ENCODE measurements around the gene CORO2A. TPM values are rescaled to one million over a fixed set of nuclear protein-coding genes. Genes with fewer than 3 reads are reported as not detected.
A peak's percentile ranks its signal among the peaks of the same experiment; 100 is the strongest.

Gene CORO2A
- total and polyA plus RNA-seq, 2 of the 4 experiments (the other 2 are of a cell fraction): 1.9 to 2.2 TPM

DNA sequence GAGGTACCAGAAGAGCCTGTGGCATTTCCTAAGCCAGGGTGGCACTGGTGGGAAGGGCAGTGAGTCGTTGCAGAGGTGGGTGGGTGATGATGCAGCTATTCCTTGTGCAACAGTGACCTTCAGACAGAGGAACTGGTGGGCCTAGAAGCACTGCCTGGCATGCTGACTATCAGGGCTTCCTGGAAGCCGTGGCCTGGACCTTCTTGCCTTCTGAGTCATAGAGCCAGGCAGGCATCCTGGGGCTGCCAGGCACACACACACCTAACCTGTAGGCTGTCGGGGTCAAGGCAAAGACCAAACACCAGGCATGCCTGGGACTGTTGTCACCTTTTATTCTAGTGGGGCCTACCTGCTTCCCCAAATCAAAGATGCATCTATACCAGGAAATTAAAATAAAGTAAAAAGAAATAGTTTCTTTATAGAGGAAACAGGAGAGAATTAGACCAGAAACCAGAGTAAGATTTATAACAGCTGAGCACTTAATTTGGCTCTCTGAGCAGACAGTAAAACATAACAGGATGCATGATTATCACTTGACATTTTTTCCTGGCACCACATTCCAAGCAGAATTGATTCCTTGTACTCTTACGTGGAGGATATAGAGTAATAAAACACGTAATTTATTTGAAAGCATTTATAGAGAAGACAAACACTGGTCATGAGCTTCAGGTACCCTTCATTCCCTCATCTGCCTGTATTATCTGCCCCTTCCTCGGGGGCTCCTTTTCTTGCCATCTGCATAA lies 110.8 kb downstream of the CORO2A start (continued):
- TF ChIP-seq MAFK (IDR thresholded peaks at IDR 0.05; ENCODE audit: low read depth, low read length): no peak

DNA sequence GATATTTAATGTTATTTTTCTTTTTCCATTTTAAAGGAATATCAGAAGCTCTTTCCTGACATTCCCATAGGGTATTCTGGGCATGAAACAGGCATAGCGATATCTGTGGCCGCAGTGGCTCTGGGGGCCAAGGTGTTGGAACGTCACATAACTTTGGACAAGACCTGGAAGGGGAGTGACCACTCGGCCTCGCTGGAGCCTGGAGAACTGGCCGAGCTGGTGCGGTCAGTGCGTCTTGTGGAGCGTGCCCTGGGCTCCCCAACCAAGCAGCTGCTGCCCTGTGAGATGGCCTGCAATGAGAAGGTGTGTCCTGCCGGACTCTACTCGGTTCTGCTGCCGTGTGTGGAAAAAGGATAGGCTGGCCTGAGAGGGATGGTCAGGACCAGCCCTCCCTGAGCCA lies 111.7 kb downstream of the CORO2A start:
- Histone ChIP-seq H4K8ac (ENCODE audit: low read depth in 2 of 2, low read length in 2 of 2) (peak overlapping the region; percentile 16 to 47; a peak in 1 of 4 replicates), H3K79me1 (ENCODE audit: low read depth in 1 of 2, low read length in 2 of 2) (peaks cover 18 to 39% of the 10 kb centered on the region in 2 experiments), H2AK9ac (replicated peaks; ENCODE audit: low read depth, low read length, poor library complexity) (no peak overlapping the region), H2BK5ac (ENCODE audit: low read depth, low read length, poor library complexity, severe bottlenecking) (peak overlapping the region; percentile 81), H2AFZ (replicated peaks; ENCODE audit: low read length, poor library complexity) (peak overlapping the region; percentile 48), H3K9ac (ENCODE audit: low read depth, low read length) (0 out of 2 replicates have a peak overlapping the region, but pooled peaks have one; percentile 41), H2BK20ac (ENCODE audit: low read depth, low read length) (no peak overlapping the region; the same call in 1 of the 2 replicates), H3K4ac (ENCODE audit: low read depth, low read length) (peak overlapping the region; percentile 75), H3K4me2 (ENCODE audit: low read depth, low read length) (no peak overlapping the region), H3K27ac (ENCODE audit: insufficient read depth, low read length) (peak overlapping the region; percentile 73; the same call in 1 of the 2 replicates), H3K27me3 (ENCODE audit: control insufficient read depth, insufficient read depth, low read length) (no peaks in the 10 kb centered on the region), H3K4me3 (ENCODE audit: insufficient read depth, low read depth, low read length) (no peak overlapping the region), H4K91ac (ENCODE audit: insufficient read depth, low read depth, low read length) (peak overlapping the region; percentile 28), H2AK5ac (ENCODE audit: low read depth, low read length) (peak overlapping the region; percentile 12), H2BK120ac (ENCODE audit: low read depth, low read length) (no peak overlapping the region), H4K20me1 (ENCODE audit: insufficient read depth, low read length) (0 out of 2 replicates have a peak, but pooled peaks cover 7% of the 10 kb centered on the region), H3K56ac (ENCODE audit: extremely low read depth, insufficient read depth, low read length) (no peak overlapping the region), H3K23ac (ENCODE audit: low read depth, low read length) (peak overlapping the region; percentile 44; the same call in 1 of the 2 replicates), H2BK15ac (ENCODE audit: low read depth, low read length) (0 out of 3 replicates have a peak overlapping the region, but pooled peaks have one; percentile 15), H3K9me1 (ENCODE audit: insufficient read depth, low read length) (peaks cover 11% of the 10 kb centered on the region), H3K18ac (ENCODE audit: low read depth, low read length) (peak overlapping the region; percentile 48; the same call in 1 of the 2 replicates), H3K14ac (replicated peaks; ENCODE audit: low read depth, low read length) (no peak overlapping the region), H4K5ac (ENCODE audit: low read depth, low read length) (0 out of 2 replicates have a peak overlapping the region, but pooled peaks have one; percentile 5), H3K36me3 (ENCODE audit: control insufficient read depth, insufficient read depth, low read length) (peaks cover 33% of the 10 kb centered on the region), H3K4me1 (ENCODE audit: control insufficient read depth, insufficient read depth, low read length) (peaks cover 18% of the 10 kb centered on the region), H3K9me3 (ENCODE audit: control insufficient read depth, insufficient read depth, low read length) (no peaks in the 10 kb centered on the region)
- ATAC-seq (ENCODE audit: low read depth): no peak
- dilution Hi-C loops (cut with HindIII; ENCODE audit: low sequenced_read_pairs, unreplicated experiment): no loop called here
- no TSS peak for BruUV-seq (replicated peaks)
- TF ChIP-seq MAFK (IDR thresholded peaks at IDR 0.05; ENCODE audit: low read depth, low read length) (no peak), MAZ (IDR thresholded peaks at IDR 0.05; ENCODE audit: borderline replicate concordance, low read depth, low read length) (no peak), POLR2A (IDR thresholded peaks at IDR 0.05; ENCODE audit: low read depth, low read length) (no peak)
- DNase-seq: no peak
- in situ Hi-C loops (cut with MboI; ENCODE audit: low sequenced_read_pairs): no loop called here
- intact Hi-C loops (cut with micrococcal nuclease): no loop called here
- POLR2A ChIA-PET (ENCODE audit: unreplicated experiment): interaction anchor here (0.6 kb wide), 1 partner anchor 110 kb away, joined by 3 read pairs; no protein-coding TSS in a partner anchor
- WGBS, 2 experiments (ENCODE audit: extremely low coverage in 2 of 2, insufficient read length in 1 of 2): 100% methylated on average over 8 of the region's 12 CpGs; no CpG with 5 or more reads in 1 of the 2 experiments
- CTCF ChIA-PET: no interaction called here

All from IMR-90 (cell line).